ENCODE results near the gene ACAA1. TPM values are rescaled to one million over a fixed set of nuclear protein-coding genes. Genes with fewer than 3 reads are reported as not detected.

Gene ACAA1
- total RNA-seq, 1 donor from 2014 or later, result 135 TPM

GRCh38 chr3:38154033-38154494 is 17.1 kb upstream of the ACAA1 start:
- DNase-seq (ENCODE audit: low spot score), result no peak

GRCh38 chr3:38153221-38153620 is 16.3 kb upstream of the ACAA1 start:
- DNase-seq (ENCODE audit: low spot score), result no peak

- no peak for DNase-seq (ENCODE audit: low spot score)
These were observed 15.7 kb upstream of the ACAA1 start for GRCh38 chr3:38152609-38153008.

- DNase-seq (ENCODE audit: low spot score), result no peak
These were observed 14.8 kb upstream of the ACAA1 start for GRCh38 chr3:38151667-38152265.

- DNase-seq (ENCODE audit: low spot score), result no peak
These were observed 14.0 kb upstream of the ACAA1 start for GRCh38 chr3:38150780-38151528.

- no peak for DNase-seq (ENCODE audit: low spot score)
These were observed 12.8 kb upstream of the ACAA1 start for GRCh38 chr3:38149708-38150107.

DNA sequence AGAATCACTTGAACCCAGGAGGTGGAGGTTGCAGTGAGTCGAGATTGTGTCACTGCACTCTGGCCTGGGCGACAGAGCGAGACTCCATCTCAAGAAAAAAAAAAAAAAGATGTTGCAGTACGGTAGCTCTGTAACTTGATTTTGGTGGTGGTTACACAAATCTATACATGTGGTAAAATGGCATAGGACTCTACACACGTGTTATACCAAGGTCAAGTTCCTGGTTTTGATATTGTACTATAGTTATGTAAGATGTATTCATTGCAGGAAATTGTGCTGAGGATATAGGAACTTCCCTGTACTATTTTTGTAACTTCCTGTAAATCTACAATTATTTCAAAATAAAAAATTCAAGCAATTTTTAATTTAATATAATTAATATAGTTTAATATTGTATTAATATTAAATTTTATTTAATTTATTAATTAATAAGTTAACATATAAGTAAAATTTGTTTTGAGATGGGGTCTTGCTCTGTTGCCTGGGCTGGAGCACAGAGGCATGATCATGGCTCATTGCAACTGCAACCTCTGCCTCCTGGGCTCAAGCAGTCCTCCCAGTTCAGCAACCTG is 11.5 kb upstream of the ACAA1 start:
- DNase-seq (ENCODE audit: low spot score), result no peak

DNA sequence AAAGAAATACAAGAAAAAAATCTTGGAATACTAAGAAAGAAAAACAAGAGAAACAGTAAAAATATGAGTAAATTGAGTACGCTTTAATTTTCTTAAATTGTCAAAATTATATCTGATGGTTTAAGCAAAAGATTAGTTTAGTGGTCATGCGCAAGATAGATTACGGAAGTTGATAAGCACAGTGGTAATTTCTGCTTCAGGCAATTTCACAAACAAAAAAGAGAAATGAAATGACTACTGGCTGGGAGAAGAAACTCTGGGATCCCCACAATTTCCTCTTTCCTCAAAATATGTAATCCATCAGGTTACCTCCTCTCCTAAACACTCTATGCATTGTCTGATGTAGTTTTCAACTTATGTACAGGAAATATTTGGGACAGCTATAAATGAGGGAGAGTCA is 10.5 kb upstream of the ACAA1 start:
- no peak for DNase-seq (ENCODE audit: low spot score)

DNA sequence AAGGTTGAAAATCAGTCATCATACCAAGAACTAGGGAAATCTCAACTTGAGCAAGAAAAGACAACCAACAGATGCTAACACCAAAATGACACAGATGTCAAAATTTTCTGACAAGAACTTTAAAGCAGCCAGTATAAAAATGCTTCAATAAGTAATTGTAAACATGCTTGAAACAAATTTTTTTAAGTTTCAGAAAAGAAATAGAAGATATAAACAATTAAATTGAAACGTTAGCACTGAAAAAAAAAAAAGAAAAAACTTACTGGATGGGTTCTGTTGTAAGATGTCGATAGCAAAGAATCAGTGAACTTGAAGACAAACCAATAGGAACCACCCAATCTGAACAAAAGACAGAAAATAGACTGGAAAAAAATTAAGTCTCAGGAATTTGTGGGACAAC is 9.6 kb upstream of the ACAA1 start:
- DNase-seq (ENCODE audit: low spot score), result no peak

GRCh38 chr3:38143511-38143910 is 6.6 kb upstream of the ACAA1 start:
- DNase-seq (ENCODE audit: low spot score), result no peak

DNA sequence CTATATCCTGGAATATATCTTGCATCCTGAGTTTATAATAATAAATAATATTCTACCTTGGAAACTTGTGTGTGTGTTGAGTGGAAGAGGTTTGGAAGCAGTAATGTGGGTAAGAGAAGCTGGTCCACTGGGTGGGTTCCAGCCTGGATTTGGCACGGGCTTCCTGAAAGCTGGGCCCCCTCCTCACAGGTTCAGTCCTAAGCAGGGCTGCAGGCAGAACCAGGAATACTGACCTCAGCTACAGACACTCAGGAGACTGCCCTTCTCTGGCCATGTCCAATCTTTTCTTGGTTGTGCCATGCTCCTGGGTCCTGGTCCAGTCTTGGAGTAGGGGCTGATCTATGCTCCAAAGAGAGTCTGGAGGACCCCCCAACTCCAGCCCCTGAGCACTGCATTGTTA is 6.0 kb upstream of the ACAA1 start:
- DNase-seq (ENCODE audit: low spot score), result no peak

DNA sequence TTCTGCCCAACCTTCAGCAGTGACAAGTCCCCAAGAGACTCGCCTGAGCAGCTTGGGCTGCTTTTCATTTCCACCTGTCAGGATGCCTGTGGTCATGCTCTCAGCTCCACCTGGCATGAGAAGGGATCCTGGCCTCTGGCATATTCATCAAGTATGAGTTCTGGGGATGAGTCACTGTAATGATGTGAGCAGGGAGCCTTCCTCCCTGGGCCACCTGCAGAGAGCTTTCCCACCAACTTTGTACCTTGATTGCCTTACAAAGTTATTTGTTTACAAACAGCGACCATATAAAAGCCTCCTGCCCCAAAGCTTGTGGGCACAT is 5.0 kb upstream of the ACAA1 start:
- no peak for DNase-seq (ENCODE audit: low spot score)

- DNase-seq (ENCODE audit: low spot score), result no peak
These were observed 4.4 kb upstream of the ACAA1 start for GRCh38 chr3:38141173-38141951.

DNA sequence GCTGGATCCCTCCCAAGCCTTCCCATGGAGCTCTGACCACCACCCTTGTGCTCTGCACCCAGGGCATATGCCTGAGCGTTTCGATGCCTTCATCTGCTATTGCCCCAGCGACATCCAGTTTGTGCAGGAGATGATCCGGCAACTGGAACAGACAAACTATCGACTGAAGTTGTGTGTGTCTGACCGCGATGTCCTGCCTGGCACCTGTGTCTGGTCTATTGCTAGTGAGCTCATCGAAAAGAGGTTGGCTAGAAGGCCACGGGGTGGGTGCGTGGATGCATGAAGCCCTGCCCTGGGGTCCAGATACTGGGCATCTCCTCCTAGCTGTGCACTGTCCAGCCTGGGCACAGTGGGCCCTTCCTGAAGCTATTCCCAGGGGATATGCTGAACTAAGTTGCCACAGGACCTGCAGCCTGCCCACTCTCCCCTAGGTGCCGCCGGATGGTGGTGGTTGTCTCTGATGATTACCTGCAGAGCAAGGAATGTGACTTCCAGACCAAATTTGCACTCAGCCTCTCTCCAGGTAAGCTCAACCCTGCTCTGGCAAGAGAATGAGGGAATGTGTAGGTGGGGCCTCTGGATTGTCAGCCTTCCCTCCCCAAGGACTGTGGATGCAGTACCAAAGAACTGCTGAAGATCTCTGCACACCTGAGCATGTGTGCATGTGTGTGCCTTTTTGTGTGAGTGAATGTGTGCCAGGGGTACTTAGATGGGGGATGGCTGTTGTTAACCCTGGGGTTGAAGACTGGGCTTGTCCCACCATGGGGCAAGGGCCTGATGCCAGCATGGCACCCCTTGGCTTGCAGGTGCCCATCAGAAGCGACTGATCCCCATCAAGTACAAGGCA is 3.6 kb upstream of the ACAA1 start:
- no peak for DNase-seq (ENCODE audit: low spot score)

DNA sequence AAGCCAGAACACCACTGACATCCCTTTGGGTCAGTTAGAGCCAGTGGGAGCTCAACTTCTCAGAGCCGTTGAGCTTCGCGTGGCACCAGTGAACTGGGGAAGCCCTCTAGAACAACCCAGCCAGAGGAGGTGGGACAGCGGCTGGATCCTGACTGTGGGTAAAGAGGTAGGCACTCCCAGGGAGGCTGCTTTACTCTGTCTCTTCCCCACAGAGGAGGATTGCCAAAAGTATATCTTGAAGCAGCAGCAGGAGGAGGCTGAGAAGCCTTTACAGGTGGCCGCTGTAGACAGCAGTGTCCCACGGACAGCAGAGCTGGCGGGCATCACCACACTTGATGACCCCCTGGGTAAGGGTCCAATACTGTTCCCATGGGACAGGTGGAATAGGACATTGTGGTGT is 2.7 kb upstream of the ACAA1 start:
- DNase-seq (ENCODE audit: low spot score), result no peak

- DNase-seq (ENCODE audit: low spot score), result no peak
These were observed 2.3 kb upstream of the ACAA1 start for GRCh38 chr3:38139191-38139590.

GRCh38 chr3:38138349-38139190 is 1.6 kb upstream of the ACAA1 start, which contains the start of gene MYD88:
MYD88 (plus strand) TSS chr3:38138661; CDS start chr3:38138701, 40 bp downstream.
- peak; percentile 79 for DNase-seq (ENCODE audit: low spot score)

- no peak for DNase-seq (ENCODE audit: low spot score)
These were observed 855 bp upstream of the ACAA1 start for GRCh38 chr3:38137615-38138348.

- DNase-seq (ENCODE audit: low spot score), result no peak
These were observed 542 bp downstream of the ACAA1 start for GRCh38 chr3:38136393-38136776.

Data from mucosa of gallbladder (tissue), 1 donor.